GM19099 (cell line): ENCODE measurements around the gene SLC7A6.

Source experiments
- POLR2A ChIP-seq: IDR thresholded peaks from 3 replicates; pipeline ENCODE4 v1.6.1; 2011; ENCODE audit warnings: low read depth; ENCODE audit not compliant: insufficient read length; ENCODE audit errors: extremely low read depth

Gene SLC7A6

DNA sequence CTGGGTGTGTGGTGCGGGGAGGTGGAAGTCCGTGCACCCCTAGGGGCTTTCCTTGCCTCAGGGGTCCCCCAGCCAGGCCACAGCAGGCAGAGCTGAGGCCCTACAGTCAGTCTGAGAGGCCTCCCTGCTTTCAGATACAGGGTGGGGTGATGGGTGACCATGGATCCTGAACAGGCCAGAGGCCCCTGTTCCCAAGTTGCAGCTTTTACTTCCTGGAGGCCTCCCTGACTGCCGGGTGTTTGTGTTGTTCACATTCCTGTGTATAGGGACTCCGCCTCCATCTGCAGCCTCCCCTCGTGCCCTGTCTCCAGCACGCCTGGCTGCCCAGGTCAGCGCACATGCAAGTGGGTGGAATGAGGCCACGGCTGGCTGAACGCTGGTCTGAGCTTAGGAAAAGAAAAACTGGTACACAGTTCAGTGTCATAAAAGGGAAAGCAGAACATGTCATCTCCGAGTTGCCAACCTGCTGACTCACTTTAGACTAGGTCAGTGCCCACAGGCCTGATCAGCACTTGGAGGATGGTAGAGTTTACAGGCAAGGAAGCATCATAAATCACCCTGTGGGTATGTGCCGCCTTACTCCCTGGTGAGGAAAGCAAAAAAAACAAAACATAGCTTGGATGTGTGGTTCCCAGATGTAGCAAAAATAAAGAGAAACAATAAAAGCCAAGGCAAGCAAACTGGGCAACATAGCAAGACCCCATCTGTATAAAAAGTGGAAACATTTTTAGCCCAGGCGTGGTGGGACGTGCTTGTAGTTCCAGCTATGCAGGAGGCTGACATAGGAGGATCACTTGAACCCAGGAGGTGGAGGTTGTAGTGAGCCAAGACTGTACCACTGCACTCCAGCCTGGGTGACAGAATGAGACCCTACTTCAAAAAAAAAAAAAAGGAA is 6.2 kb upstream of the SLC7A6 start:
- no peak for TF ChIP-seq POLR2A

GRCh38 chr16:68259007-68259825 is 5.1 kb upstream of the SLC7A6 start:
- TF ChIP-seq POLR2A, result no peak

DNA sequence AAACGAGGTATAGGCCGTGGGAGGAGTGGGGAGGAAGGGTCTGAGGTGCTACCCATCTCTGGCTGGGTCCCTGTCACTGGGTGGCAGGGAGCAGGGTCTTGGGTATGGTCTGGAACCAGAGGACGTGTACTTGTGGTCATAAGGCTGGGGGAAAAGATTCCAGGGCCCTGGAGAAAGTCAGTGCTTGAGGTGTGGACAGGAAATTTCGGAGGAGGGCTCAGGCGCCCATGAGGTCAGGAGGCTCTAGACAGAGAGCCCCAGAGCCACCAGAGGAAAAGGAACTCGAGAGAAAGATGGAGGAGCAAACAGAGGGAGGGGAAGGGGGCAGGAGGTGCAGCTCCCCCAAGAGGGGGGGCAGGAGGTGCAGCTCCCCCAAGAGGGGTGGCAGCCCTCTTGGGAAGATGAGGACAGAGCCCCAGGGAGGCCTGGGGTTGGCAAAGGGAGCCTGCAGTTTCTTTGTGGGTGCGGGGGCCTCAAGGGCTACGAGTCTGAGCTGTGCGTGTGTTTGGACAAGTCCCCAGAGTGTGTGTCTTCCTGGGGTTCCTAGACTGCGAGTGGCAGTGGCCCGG is 683 bp upstream of the SLC7A6 start:
- no peak for TF ChIP-seq POLR2A

DNA sequence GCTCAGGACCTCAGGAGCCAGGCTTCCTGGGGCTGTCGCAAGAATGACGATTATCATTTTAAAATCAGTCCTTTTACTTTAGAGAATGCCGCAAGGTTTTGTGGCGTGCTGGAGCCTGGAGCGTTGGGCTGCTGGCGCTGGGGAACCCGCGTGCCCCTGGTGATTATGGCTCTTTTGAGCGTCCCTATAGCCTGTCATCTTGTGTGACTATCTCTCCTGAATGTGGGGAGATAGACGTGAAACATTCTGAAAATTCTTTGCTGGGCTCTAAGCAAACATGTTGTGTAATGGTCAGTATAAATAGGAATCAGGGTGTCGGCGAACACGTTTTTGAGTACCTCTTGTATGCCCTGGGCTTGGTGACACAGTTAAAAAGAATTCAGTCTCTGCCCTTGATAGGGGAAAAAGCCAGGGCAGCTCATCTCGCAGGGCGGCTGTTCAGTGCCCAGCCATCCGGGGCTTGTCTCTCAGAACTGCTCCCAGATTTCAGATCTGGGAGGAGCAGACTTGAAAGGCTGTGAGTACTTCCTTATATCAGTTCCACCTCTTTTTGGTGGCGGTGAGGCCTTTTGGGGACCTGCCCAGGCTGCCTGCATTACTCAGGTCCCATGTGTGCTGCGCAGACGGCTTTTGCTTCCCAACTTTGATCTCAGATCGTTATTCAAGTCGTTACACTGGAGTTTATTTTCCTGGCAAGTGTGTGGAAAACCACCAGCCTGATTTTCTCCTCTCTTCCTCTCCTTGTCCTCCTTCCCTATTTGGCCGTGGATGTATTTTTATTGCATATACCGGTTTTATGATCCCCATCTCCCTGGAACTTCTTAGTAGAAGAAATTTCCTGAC is 973 bp downstream of the SLC7A6 start:
- TF ChIP-seq POLR2A, result peak; percentile 39

GRCh38 chr16:68267612-68268405 is 3.5 kb downstream of the SLC7A6 start:
- no peak for TF ChIP-seq POLR2A

- TF ChIP-seq POLR2A, result no peak
Observed at GRCh38 chr16:68269793-68270192, 5.5 kb downstream of the SLC7A6 start.

DNA sequence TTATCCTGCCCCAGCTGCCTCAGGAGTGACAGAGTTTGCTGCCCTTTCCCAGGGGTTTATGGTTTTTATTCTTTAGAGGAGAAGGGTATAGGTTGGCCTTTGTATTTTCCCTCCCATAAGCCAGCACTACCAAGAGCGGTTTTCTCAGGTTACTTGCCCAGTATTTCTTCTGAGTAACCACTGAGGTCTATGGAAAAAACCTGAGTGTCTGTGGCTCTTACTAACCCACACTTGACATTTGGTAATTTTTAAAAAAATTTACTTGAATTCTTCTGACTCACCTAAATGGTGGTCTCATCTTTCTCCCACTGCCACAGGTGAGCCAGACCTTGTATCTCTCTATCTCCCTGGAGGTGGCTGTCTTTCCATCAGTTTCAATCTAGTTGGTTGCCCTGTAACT is 6.0 kb downstream of the SLC7A6 start:
- no peak for TF ChIP-seq POLR2A

DNA sequence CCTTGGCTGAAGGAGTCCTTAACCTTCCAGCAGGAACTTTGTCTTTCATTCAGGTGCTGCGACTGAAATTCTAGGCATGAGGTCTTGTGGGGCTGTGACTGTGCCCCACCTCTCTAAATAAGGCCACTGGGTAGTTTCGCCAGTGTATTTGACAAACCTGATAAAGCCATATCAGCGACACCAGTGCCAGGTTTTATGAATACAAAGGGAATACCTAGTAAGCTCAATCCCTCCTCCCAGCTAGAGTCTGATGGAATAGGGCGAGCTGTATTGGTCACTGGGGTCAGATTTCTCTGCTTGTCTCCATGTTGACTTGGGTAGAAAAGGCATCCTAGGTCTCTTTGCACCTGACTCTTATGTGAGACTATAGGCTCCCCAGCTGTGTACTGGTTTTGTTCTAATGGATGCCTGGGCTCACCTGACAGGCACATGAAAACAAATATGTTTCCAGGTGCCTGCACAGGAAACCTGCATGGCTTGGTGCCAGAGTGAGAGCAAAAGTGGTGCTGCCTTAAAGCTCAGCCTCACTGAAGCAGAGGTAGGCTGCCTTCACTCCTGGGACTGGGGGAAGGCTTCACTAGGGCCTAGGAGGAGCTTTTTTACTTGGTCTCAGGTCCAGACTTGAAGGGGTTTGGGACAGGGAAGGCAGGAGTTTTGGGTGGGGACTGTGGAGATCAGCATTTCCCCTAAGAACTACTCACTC is 8.3 kb downstream of the SLC7A6 start:
- TF ChIP-seq POLR2A, result no peak

GRCh38 chr16:68273459-68273858 is 9.1 kb downstream of the SLC7A6 start:
- no peak for TF ChIP-seq POLR2A

- no peak for TF ChIP-seq POLR2A
Observed at GRCh38 chr16:68273896-68274295, 9.6 kb downstream of the SLC7A6 start.

DNA sequence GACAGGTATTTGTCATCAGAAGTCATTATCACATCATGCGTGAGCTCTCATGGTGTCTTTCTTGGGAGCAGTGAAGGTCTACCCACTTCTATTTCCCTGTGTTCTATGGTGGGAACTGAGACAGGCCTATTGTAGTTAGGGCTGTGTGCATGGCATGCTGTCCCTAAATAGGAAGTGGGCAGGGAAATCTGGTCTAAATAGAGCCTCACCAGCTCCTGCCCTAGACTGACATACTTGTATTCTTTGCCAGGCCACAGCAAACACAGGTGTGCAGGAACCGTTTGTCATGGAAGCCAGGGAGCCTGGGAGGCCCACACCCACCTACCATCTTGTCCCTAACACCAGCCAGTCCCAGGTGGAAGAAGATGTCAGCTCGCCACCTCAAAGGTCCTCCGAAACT is 10.1 kb downstream of the SLC7A6 start:
- no peak for TF ChIP-seq POLR2A

DNA sequence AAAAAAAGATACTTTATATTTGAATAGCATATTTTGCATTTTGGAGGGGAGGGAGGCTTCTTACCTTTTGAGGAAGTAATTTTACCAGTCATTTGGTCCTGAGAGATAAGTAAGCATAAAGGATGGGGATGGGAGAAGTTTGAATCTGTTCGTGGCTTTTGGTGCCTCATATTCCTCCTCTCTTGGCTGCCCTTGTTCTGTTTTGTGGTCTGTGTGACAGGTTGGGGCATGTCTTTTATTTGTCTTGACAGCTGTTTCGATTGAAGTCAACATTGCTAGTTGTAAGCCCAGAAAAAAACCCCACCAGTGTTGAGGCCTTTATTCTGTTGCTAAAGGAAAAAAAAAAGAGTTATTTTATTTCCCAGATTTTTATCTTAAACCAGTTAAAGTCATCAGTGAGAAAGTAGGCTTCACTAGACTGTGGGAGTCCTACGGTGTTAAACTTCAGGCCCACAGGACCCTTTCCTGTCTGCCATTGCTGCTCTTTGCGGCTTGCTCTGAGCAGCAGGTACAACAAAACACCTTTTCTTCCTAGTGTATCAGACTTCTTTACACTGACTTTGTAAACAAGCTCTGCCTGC is 11.4 kb downstream of the SLC7A6 start:
- TF ChIP-seq POLR2A, result no peak

GRCh38 chr16:68276223-68276622 is 11.9 kb downstream of the SLC7A6 start:
- TF ChIP-seq POLR2A, result no peak
